Vagina (tissue), 2 donors: ENCODE measurements around the gene DEAF1. TPM values are rescaled to one million over a fixed set of nuclear protein-coding genes. Genes with fewer than 3 reads are reported as not detected.
"Not testable (repeated sequence)": the region's sequence is repeated elsewhere in the genome, so short reads cannot be mapped to it uniquely, and the experiment has no call there.

Experiments used
- DNase-seq, 2 donors: peaks; one replicate each; pipeline ENCODE4 v3.0.0-alpha.2; 2017; ENCODE audit errors: extremely low spot score in 2 of 2
- H3K27ac ChIP-seq: fragments of 200-600 bp; sonication (generic); one replicate; pipeline ENCODE4 v1.5.1; 2019
- H3K27me3 ChIP-seq: fragments of 200-600 bp; sonication (generic); one replicate; pipeline ENCODE4 v1.5.1; 2019
- H3K36me3 ChIP-seq, 2 donors: fragments of 200-600 bp; sonication (generic); one replicate each; pipeline ENCODE4 v1.5.1; 2017 to 2019
- H3K4me1 ChIP-seq: fragments of 200-600 bp; sonication (generic); one replicate; pipeline ENCODE4 v1.5.1; 2019
- H3K4me3 ChIP-seq, 2 donors: fragments of 200-600 bp; sonication (generic); 1 replicate in 1 of 2; 2 replicates in 1 of 2; pipeline ENCODE4 v1.5.1; 2016 to 2019
- H3K9me3 ChIP-seq: fragments of 200-600 bp; sonication (generic); one replicate; pipeline ENCODE4 v1.5.1; 2019
- POLR2A ChIP-seq, 2 donors: fragments of 450-650 bp; IDR thresholded peaks; one replicate each; pipeline ENCODE4 v1.6.1; 2017; ENCODE audit warnings: antibody characterized with exemption in 2 of 2, mild to moderate bottlenecking in 2 of 2, moderate library complexity in 2 of 2
- POLR2AphosphoS5 ChIP-seq, 2 donors: sonication (generic); formaldehyde crosslinking; IDR thresholded peaks; one replicate each; pipeline ENCODE4 v1.9.0; 2017; ENCODE audit warnings: antibody characterized with exemption in 2 of 2, mild to moderate bottlenecking in 2 of 2, low read depth in 1 of 2; ENCODE audit not compliant: insufficient read depth in 1 of 2
- intact Hi-C: fragments of 100-400 bp; cut with DNase I; formaldehyde crosslinking; loops from one replicate; pipeline ENCODE4 v1.15.1; 2023
- total RNA-seq: library from RNA; depleted of rRNA; stranded (reverse); fragments of >200 nt; gene quantifications from one replicate; pipeline ENCODE4 v1.2.3, GENCODE V29; 2016
- TF ChIP-seq, protein P1 (sequence below), 3 experiments: fragments of 450-650 bp in 2 of 3; fragments of 200-600 bp in 1 of 3; sonication (generic) in 1 of 3; IDR thresholded peaks; one replicate each; pipeline ENCODE4 v1.5.1; 2017 to 2019; ENCODE audit warnings: antibody characterized with exemption in 3 of 3, mild to moderate bottlenecking in 2 of 3, moderate library complexity in 2 of 3

Gene DEAF1, protein sequence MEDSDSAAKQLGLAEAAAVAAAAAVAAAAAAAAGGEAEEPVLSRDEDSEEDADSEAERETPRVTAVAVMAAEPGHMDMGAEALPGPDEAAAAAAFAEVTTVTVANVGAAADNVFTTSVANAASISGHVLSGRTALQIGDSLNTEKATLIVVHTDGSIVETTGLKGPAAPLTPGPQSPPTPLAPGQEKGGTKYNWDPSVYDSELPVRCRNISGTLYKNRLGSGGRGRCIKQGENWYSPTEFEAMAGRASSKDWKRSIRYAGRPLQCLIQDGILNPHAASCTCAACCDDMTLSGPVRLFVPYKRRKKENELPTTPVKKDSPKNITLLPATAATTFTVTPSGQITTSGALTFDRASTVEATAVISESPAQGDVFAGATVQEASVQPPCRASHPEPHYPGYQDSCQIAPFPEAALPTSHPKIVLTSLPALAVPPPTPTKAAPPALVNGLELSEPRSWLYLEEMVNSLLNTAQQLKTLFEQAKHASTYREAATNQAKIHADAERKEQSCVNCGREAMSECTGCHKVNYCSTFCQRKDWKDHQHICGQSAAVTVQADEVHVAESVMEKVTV
- total RNA-seq = 33.6 TPM

DNA sequence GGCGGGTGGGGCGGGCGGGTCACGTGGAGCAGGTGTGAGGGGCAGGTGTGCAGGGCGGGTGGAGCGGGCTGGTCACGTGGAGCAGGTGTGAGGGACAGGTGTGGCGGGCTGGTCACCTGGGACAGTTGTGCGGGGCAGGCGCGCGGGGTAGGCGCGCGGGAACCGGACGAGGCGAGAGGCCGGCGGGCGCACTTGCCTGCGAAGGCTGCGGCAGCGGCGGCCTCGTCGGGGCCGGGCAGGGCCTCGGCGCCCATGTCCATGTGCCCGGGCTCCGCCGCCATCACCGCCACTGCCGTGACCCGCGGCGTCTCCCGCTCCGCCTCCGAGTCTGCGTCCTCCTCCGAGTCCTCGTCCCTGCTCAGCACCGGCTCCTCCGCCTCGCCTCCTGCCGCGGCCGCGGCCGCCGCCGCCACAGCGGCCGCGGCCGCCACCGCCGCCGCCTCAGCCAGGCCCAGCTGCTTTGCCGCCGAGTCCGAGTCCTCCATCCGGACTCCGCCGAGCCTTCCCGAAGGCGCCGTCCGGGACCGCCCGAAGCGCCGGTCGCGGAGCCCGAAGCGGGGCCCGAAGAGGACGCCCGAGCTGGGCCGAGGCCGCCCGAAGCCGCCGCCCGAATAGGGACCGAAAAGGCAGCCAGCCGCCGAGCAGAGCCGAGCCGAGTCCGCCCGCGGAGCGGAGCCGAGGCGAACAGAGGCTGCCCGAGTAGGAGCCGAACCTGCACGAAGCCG lies at the start of gene DEAF1:
Gene DEAF1 (minus strand): TSS at position 660 of the 725 bp plus-strand sequence. CDS start 175 bp downstream, at position 485.
- intact Hi-C loops = no loop called here
- TF ChIP-seq POLR2AphosphoS5 (IDR thresholded peaks at IDR 0.05; ENCODE audit: insufficient read depth in 1 of 2, low read depth in 1 of 2) (no peak), POLR2A (IDR thresholded peaks at IDR 0.05) (no peak)
- TF ChIP-seq, protein P1, sequence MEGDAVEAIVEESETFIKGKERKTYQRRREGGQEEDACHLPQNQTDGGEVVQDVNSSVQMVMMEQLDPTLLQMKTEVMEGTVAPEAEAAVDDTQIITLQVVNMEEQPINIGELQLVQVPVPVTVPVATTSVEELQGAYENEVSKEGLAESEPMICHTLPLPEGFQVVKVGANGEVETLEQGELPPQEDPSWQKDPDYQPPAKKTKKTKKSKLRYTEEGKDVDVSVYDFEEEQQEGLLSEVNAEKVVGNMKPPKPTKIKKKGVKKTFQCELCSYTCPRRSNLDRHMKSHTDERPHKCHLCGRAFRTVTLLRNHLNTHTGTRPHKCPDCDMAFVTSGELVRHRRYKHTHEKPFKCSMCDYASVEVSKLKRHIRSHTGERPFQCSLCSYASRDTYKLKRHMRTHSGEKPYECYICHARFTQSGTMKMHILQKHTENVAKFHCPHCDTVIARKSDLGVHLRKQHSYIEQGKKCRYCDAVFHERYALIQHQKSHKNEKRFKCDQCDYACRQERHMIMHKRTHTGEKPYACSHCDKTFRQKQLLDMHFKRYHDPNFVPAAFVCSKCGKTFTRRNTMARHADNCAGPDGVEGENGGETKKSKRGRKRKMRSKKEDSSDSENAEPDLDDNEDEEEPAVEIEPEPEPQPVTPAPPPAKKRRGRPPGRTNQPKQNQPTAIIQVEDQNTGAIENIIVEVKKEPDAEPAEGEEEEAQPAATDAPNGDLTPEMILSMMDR (IDR thresholded peaks at IDR 0.05) = no peak
- DNase-seq = no peak
- Histone ChIP-seq H3K27ac (peak within 1 kb of the TSS; percentile 100), H3K27me3 (no peaks in the 10 kb centered on the region), H3K4me1 (peaks cover 48% of the 10 kb centered on the region), H3K4me3 (peak within 1 kb of the TSS; percentile 60 to 82), H3K36me3 (peaks cover 0 to 7% of the 10 kb centered on the region in 2 donors), H3K9me3 (no peaks in the 10 kb centered on the region)

DNA sequence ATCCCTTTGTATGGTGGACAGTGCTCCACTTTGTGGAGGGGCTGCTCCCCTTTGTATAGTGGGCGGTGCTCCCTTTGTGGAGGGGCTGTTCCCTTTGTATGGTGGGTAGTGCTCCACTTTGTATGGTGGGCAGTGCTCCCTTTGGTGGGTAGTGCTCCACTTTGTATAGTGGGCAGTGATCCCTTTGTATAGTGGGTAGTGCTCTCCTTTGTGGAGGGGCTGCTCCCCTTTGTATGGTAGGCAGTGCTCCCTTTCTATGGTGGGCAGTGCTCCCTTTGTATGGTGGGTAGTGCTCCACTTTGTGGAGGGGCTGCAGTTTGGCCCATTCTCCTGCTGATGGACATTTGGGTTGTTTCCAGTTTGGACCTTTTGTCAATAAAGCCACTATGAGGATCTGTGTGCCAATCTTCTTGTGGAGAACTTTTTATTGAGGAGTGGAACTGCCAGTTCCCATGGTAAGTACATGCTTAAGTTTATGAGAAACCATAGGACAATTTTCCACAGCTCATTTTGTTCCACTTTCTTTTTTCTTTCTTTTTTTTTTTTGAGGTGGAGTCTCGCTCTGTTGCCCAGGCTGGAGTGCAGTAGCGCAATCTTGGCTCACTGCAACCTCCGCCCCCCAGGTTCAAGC lies 47.7 kb upstream of the DEAF1 start:
- intact Hi-C loops = no loop called here
- Histone ChIP-seq H3K9me3 (no peaks in the 10 kb centered on the region), H3K4me1 (peaks cover 15% of the 10 kb centered on the region), H3K27me3 (no peaks in the 10 kb centered on the region), H3K27ac (no peak overlapping the region), H3K36me3 (no peaks in the 10 kb centered on the region), H3K4me3 (no peak overlapping the region)
- DNase-seq = no peak
- TF ChIP-seq, protein P1 (IDR thresholded peaks at IDR 0.05) = no peak
- no peak for TF ChIP-seq POLR2AphosphoS5 (IDR thresholded peaks at IDR 0.05; ENCODE audit: insufficient read depth in 1 of 2, low read depth in 1 of 2)
- no peak for TF ChIP-seq POLR2A (IDR thresholded peaks at IDR 0.05)

DNA sequence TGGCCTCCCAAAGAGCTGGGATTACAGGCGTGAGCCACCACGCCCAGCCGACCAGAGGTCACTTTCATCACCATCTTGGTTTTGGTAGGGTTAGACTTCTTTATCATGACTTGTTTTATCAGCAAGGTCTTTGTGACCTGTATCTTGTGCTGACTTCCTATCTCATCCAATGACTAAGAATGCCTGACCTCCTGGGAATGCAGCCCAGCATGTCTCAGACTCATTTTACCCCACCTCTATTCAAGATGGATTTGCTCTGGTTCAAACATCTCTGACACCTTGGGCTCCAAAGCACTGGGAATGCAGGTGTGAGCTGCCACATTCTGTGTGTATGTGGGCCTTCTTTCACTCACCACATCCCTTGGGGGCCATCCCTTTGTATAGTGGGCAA lies 47.1 kb upstream of the DEAF1 start:
- Histone ChIP-seq H3K36me3 (no peaks in the 10 kb centered on the region), H3K4me1 (peaks cover 19% of the 10 kb centered on the region), H3K27ac (no peak overlapping the region), H3K9me3 (no peaks in the 10 kb centered on the region), H3K4me3 (no peak overlapping the region), H3K27me3 (no peaks in the 10 kb centered on the region)
- DNase-seq = no peak
- intact Hi-C loops = no loop called here
- TF ChIP-seq, protein P1 (IDR thresholded peaks at IDR 0.05) = no peak
- TF ChIP-seq POLR2AphosphoS5 (IDR thresholded peaks at IDR 0.05; ENCODE audit: insufficient read depth in 1 of 2, low read depth in 1 of 2) = no peak
- no peak for TF ChIP-seq POLR2A (IDR thresholded peaks at IDR 0.05)

DNA sequence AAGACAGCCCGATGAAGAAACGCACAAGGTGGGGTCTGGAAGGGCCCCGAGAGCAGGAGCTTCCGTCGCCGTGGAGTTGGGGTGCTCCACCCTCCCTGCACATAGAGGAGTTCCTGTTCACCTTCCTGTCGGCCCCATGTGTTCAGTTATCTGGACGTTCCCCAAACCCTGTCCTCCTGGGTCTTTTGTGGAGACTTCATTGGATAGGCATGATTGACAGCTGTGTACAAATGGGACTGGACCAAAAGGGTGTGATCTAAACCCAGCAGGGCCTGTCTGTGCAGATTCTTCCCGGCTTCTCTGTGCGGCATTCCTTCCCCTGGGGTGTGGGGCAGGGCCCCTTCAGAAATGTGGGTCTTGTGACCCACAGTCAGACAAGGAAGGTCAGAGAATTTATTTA lies 42.9 kb upstream of the DEAF1 start:
- peak in 1 of 2 donors; percentile 24 for TF ChIP-seq POLR2AphosphoS5 (IDR thresholded peaks at IDR 0.05; ENCODE audit: insufficient read depth in 1 of 2, low read depth in 1 of 2)
- H3K9me3 ChIP-seq, H3K27ac ChIP-seq, H3K36me3 ChIP-seq, intact Hi-C loops, H3K4me3 ChIP-seq, DNase-seq, H3K4me1 ChIP-seq, H3K27me3 ChIP-seq: not testable (repeated sequence)

DNA sequence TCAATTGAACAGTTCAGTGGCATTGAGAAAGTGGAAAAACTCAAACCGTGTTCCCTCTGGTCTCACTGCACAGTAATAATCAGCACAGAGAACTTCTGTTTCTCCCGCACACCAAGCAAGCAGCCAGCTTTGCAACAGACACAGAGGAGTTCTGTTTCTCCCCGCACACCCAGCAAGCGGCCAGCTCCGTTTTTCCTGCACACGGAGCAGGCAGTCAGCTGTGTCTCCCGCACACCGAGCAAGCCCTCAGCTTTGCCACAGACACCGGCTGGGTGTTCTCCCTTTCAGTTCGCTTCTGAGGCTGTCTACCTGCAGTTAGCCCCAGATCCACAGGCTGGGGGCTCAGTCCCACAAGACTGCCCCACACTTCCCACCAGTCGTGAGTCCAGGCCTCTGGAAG lies 42.3 kb upstream of the DEAF1 start:
- TF ChIP-seq, protein P1 (IDR thresholded peaks at IDR 0.05) = no peak
- TF ChIP-seq POLR2A (IDR thresholded peaks at IDR 0.05) (no peak), POLR2AphosphoS5 (IDR thresholded peaks at IDR 0.05; ENCODE audit: insufficient read depth in 1 of 2, low read depth in 1 of 2) (no peak)
- H3K9me3 ChIP-seq = no peaks in the 10 kb centered on the region
- no peak overlapping the region for H3K4me3 ChIP-seq
- no peak overlapping the region for H3K27ac ChIP-seq
- no peaks in the 10 kb centered on the region for H3K27me3 ChIP-seq
- no peak for DNase-seq
- H3K36me3 ChIP-seq = no peaks in the 10 kb centered on the region
- intact Hi-C loops = no loop called here
- peaks cover 9% of the 10 kb centered on the region for H3K4me1 ChIP-seq

DNA sequence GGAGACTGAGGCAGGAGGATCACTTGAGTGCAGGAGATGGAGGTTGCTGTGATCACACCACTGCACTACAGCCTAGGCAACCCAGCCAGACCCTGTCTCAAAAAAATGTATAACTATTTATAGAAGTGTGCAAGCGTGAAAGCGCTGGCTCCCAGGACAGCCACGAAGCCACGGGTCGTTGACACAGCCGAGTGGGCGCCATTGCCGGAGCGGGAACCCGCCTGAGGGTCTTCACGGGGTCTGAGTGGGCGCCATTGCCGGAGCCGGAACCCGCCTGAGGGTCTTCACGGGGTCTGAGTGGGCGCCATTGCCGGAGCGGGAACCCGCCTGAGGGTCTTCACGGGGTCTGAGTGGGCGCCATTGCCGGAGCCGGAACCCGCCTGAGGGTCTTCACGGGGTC lies 39.5 kb upstream of the DEAF1 start:
- H3K4me1 ChIP-seq, H3K27ac ChIP-seq, H3K27me3 ChIP-seq, H3K9me3 ChIP-seq, DNase-seq, H3K4me3 ChIP-seq, H3K36me3 ChIP-seq, intact Hi-C loops: not testable (repeated sequence)
